GM12872 (cell line): ENCODE results near the gene IL7R.

ENCODE experiments used
- CTCF ChIP-seq: IDR thresholded peaks from 3 replicates; pipeline ENCODE4 v1.5.1; 2011; ENCODE audit warnings: low read depth, mild to moderate bottlenecking, low read length, moderate library complexity; ENCODE audit not compliant: insufficient read depth

IL7R gene

GRCh38 chr5:35854248-35854647 lies 2.4 kb upstream of the IL7R start:
- TF ChIP-seq CTCF = no peak

- TF ChIP-seq CTCF = no peak
Measured at GRCh38 chr5:35855187-35855586, 1.5 kb upstream of the IL7R start.

GRCh38 chr5:35857606-35858205 lies 1.0 kb downstream of the IL7R start:
- TF ChIP-seq CTCF = no peak

- TF ChIP-seq CTCF = no peak
Measured at GRCh38 chr5:35859101-35859661, 2.5 kb downstream of the IL7R start.

- no peak for TF ChIP-seq CTCF
Measured at GRCh38 chr5:35860686-35861085, 4.0 kb downstream of the IL7R start.

- no peak for TF ChIP-seq CTCF
Measured at GRCh38 chr5:35861718-35862117, 5.0 kb downstream of the IL7R start.

GRCh38 chr5:35862126-35862525 lies 5.4 kb downstream of the IL7R start:
- no peak for TF ChIP-seq CTCF
